Fibroblast of mammary gland (primary cell): Measurements from ENCODE around the gene SLC23A1.
"Not testable (repeated sequence)": the region's sequence is repeated elsewhere in the genome, so short reads cannot be mapped to it uniquely, and the experiment has no call there.

ENCODE experiments used
- DNase-seq: peaks from one replicate; pipeline ENCODE4 v3.0.0-alpha.2; 2010; ENCODE audit warnings: low read depth
- H3K4me3 ChIP-seq: 2 replicates; pipeline ENCODE4 v1.5.1; 2011; ENCODE audit warnings: low read depth, mild to moderate bottlenecking, low read length, moderate library complexity; ENCODE audit not compliant: control insufficient read depth
- TF ChIP-seq, protein P1 (sequence below): conservative IDR thresholded peaks from 2 replicates; pipeline ENCODE4 v1.5.1; 2011; ENCODE audit warnings: low read depth, low read length, inconsistent platforms; ENCODE audit not compliant: control insufficient read depth, insufficient read depth

Gene SLC23A1

DNA sequence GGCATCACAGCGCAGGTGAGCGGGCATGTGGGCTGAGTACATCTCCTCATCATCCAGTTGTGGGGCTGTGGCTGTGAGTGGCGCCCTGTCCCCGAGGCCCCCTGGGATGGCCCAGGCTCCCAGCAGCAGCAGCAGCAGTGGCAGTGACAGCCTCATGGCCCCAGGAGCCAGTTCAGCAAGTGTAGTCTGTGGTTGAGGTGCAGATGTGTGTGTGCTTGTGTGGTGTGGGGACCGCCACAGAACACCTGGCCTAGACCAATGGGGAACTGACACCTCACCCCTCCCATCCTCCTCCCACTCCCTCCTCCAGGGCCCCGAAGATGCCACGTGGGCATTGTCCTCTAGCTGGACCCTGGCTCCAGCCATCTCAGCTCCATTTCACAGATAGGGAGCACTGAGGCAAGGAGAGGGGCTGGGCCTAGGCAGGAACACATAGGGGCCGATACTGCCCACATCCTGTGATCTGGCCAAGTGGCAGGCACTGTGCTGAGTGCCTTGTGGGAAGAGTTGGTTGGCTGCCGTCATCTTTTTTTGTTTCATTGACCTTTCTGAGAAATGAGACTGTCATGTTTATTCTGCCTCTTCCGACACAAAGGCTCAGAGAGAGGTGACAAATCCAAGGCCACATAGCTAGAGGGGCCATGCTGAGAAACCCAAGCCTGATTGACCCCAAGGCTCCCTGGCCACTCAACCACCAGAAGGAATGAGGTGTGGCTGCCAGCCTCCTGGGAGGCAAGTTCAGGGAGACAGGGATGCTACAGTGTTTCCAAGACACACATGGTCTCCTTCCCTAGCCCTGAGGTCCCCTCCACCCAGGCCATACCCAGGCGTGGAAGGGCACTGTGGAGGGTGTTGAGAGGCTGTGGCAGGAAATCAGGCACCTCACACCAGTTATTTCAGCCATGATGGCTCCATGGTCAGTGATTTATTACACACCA is 6.9 kb upstream of the SLC23A1 start, which contains the start of gene MZB1:
MZB1 (minus strand) TSS at position 213 of the 938 bp plus-strand sequence; CDS start at position 156, 57 bp downstream.
- no peak within 1 kb of the TSS for H3K4me3 ChIP-seq
- DNase-seq: no peak
- TF ChIP-seq, protein P1, sequence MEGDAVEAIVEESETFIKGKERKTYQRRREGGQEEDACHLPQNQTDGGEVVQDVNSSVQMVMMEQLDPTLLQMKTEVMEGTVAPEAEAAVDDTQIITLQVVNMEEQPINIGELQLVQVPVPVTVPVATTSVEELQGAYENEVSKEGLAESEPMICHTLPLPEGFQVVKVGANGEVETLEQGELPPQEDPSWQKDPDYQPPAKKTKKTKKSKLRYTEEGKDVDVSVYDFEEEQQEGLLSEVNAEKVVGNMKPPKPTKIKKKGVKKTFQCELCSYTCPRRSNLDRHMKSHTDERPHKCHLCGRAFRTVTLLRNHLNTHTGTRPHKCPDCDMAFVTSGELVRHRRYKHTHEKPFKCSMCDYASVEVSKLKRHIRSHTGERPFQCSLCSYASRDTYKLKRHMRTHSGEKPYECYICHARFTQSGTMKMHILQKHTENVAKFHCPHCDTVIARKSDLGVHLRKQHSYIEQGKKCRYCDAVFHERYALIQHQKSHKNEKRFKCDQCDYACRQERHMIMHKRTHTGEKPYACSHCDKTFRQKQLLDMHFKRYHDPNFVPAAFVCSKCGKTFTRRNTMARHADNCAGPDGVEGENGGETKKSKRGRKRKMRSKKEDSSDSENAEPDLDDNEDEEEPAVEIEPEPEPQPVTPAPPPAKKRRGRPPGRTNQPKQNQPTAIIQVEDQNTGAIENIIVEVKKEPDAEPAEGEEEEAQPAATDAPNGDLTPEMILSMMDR: no peak

DNA sequence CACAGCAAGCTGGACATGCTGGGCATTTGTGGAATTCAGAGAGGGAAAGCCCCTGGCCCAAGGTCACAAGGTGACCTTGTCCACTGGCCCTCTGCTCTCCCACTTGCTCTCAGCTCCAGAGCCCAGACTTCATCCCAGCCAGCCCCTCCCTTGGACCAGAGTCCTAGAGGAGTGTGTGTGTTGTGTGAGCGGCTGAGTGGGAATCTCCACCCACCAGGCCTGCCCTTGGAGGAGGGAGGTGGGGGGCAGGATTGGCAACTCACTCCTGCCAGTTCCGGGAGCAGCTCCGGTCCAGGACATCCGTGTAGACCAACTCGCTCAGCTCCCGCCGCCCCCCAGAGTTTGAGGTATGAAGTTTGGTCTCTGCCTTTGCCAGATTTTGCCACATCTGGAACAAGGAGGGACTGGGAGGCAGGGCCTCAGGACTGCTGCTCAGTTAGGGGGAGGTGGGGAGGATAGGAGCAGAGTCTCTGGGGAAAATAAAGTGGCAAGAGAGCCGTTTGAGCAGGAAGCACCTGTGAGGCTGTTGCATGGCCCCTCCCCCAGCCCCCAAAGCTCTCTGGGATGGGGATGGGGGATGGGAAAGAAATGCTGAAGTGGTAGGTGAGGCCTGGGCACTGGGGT is 5.2 kb upstream of the SLC23A1 start:
- TF ChIP-seq, protein P1: no peak
- H3K4me3 ChIP-seq: no peak overlapping the region
- no peak for DNase-seq

DNA sequence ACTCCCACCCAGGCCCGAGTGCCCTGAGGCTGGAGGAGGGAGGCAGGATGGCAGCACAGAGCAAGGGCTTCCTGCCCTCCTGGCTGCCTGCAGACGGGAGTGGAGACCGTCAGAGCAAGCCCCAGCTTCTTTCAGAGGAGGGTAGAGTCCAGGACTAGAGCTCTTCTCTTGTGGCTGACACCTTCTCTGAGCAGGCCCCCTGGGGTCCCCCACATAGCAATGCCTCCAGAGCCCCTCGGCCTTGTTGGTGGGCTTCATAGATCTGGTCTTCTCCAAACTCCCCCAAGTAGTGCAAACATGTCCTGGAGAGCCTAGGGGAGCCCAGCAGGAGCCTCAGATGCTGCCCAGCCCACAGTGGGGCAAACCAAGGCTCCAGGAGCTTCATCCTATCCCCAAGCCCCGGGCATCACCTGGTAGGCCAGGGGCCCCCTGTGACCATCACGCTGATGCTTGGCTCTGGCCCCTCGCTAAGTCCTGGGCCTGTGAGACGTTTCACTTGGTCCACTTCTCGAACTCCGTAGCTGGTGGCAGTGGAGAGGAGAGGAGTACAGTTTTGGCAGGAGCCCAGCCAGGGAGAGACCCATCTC is 4.6 kb upstream of the SLC23A1 start:
- no peak overlapping the region for H3K4me3 ChIP-seq
- no peak for DNase-seq
- TF ChIP-seq, protein P1: no peak

DNA sequence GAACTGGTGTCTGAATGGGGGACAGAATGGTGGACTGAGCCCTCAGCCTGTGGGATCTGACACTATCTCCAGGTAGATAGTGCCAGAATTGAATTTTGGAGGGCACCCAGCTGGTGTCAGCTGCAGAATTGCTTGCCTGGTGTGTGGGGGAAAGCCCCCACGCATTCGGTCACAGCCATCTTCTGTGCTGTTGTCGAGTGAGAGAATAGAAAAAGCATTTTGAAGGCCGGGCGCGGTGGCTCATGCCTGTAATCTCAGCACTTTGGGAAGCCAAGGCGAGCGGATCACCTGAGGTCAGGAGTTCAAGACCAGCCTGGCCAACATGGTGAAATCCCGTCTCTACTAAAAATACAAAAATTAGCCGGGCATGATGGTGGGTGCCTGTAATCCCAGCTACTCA is 3.9 kb upstream of the SLC23A1 start:
- H3K4me3 ChIP-seq: not testable (repeated sequence)

DNA sequence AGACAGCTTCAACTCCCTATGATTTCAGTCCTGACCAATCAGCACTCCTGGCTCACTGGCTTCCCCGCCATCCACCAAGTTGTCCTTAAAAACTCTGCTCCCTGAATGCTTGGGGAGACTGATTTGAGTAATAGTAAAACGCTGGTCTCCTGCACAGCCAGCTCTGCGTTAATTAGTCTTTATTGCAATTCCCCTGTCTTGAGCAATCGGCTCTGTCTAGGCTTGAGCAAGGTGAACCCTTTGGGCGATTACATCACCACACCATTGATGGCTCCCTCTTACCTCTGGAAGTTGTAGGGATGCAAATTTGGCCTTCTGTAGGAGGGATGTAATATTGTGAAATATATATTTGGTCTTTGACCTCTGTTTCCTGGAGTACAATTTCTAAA is 2.9 kb upstream of the SLC23A1 start:
- H3K4me3 ChIP-seq: no peak overlapping the region
- no peak for DNase-seq
- TF ChIP-seq, protein P1: no peak

More for the DNA sequence above, 3.9 kb upstream of the SLC23A1 start:
- DNase-seq: not testable (repeated sequence)

DNA sequence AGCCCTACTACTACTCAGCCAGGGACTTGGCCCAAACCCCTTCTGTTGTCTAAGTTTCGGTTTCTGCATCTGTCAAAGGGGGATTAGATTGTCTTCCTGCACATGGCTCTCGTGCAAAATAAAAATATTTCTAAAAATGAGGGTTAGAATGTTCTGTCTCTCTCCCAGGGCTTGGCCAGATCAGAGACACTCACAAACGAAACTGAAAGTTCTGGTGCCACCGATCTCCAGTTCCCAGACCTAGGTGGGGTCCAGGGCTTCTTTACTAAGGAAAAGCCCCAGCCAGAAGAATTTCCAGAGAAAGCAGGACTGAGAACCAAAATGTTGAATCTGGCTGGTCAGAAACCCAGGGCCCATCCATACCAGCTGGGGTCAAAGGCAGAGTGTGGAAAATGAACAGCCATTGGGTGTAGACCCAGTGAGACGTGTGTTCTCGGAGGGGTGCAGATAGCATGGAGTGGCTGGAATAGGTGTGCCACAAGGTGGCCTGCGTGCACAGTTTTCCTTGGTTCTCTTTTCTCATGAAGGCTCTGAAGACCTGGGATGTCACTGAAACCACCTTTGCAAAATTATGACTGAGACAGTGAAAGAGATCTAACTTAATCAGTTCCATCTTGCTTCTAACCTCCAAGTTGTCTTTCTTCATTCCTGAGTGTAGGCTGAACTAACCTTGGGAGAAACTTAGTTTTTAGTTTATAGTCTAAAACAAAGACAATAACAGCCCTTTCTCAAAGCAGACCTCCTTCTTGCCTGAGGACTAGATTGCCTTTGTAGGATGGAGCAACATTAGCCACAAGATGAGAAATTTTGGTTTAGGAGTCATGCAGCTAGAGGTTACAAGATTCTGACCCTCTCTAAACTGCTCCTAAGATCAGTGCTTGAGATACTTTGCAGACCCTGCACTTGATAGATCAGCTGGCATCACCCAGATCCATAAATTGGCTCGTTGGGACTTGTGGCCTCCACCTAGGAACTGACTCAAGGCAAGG is 2.3 kb upstream of the SLC23A1 start:
- no peak overlapping the region for H3K4me3 ChIP-seq
- TF ChIP-seq, protein P1: no peak
- no peak for DNase-seq
